ENCODE results near the gene ZNHIT2.

Gene ZNHIT2

DNA sequence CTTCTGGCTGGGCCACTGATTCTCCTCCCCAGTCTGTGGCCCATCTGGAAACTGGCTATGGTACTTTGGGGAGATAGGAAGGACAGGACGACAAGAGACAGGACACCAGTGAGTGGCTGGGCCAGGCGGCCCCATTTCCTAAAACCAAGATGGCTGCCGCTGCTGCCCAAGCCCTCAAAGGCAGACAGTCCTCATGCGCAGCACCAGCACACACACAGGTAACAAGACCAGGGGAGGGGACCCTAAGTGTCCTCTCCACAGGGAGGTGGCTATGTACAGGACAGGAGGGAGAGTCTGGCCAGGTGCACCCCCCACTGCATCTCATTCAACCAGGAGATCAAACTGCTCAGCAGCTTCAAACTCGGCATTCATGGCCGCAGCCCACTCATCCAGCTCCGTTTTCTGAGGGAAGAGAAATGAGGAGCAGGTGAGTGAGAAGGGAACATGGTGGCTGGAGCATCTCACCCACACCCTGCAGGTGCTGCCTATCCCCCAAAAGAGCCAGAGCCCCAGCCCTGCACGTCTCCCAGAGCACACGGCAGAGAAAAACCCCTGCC lies 38.6 kb downstream of the ZNHIT2 start:
- no peaks in the 10 kb centered on the region for H3K9me3 ChIP-seq (ENCODE audit: insufficient read depth, low read depth, low read length)
- H2AFZ ChIP-seq (ENCODE audit: low read length) = no peak overlapping the region
- peaks cover 33% of the 10 kb centered on the region for H3K4me1 ChIP-seq (ENCODE audit: insufficient read depth, low read length, poor library complexity, severe bottlenecking)
- H3F3A ChIP-seq (ENCODE audit: low read depth) = no peaks in the 10 kb centered on the region
- peak overlapping the region; percentile 47 for H3K9ac ChIP-seq (ENCODE audit: low read depth, low read length, poor library complexity, severe bottlenecking)
- no peaks in the 10 kb centered on the region for H3K27me3 ChIP-seq (ENCODE audit: insufficient read depth, low read length, poor library complexity, severe bottlenecking)
- H3K4me3 ChIP-seq (ENCODE audit: low read length, poor library complexity, severe bottlenecking) = peak overlapping the region; percentile 51
- H4K20me1 ChIP-seq (ENCODE audit: insufficient read depth, low read length, poor library complexity, severe bottlenecking) = peaks cover 19% of the 10 kb centered on the region
- TF ChIP-seq EZH2phosphoT487 (IDR thresholded peaks at IDR 0.05; ENCODE audit: borderline replicate concordance) (no peak), CTCF (conservative IDR thresholded peaks at IDR 0.05; ENCODE audit: low read length) (no peak)
- peaks cover 79% of the 10 kb centered on the region for H3K79me2 ChIP-seq (ENCODE audit: insufficient read depth, low read length)
- peak overlapping the region; percentile 68 for H3K4me2 ChIP-seq (ENCODE audit: low read depth, low read length, poor library complexity, severe bottlenecking)
- no peaks in the 10 kb centered on the region for H3K9me2 ChIP-seq (replicated peaks; ENCODE audit: low read depth, low read length)
- peaks cover 20% of the 10 kb centered on the region; the same call in 1 of the 2 replicates for H3K36me3 ChIP-seq (ENCODE audit: insufficient read depth, low read length)

DNA sequence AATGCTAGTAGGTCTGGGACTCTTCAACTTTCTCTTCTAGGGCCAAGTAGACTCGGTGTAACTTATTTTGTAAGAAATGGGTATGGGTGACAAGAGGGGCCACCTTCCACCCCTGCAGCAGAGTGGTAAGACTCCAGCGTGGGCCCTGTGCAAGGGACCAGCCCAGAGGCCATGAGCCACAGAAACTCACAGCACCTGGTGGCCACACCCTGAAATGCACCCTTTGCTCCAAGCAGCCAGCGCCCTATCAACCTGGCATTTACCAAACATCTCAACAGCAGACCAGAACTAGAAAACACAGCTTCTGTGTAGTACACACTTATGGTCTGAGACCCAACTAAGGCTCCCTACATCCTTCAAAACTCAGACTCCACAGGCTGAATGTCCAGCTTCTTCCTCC lies 39.4 kb downstream of the ZNHIT2 start:
- peak overlapping the region; percentile 68 for H3K4me2 ChIP-seq (ENCODE audit: low read depth, low read length, poor library complexity, severe bottlenecking)
- no peak overlapping the region for H2AFZ ChIP-seq (ENCODE audit: low read length)
- no peak for TF ChIP-seq EZH2phosphoT487 (IDR thresholded peaks at IDR 0.05; ENCODE audit: borderline replicate concordance)
- peak; percentile 79 for TF ChIP-seq CTCF (conservative IDR thresholded peaks at IDR 0.05; ENCODE audit: low read length)
- H3K9ac ChIP-seq (ENCODE audit: low read depth, low read length, poor library complexity, severe bottlenecking) = peak overlapping the region; percentile 36
- H3K9me3 ChIP-seq (ENCODE audit: insufficient read depth, low read depth, low read length) = no peaks in the 10 kb centered on the region
- H3K27me3 ChIP-seq (ENCODE audit: insufficient read depth, low read length, poor library complexity, severe bottlenecking) = no peaks in the 10 kb centered on the region
- H3K36me3 ChIP-seq (ENCODE audit: insufficient read depth, low read length) = peaks cover 20% of the 10 kb centered on the region; the same call in 1 of the 2 replicates
- peaks cover 19% of the 10 kb centered on the region for H4K20me1 ChIP-seq (ENCODE audit: insufficient read depth, low read length, poor library complexity, severe bottlenecking)
- H3K4me3 ChIP-seq (ENCODE audit: low read length, poor library complexity, severe bottlenecking) = peak overlapping the region; percentile 51
- peaks cover 72% of the 10 kb centered on the region for H3K79me2 ChIP-seq (ENCODE audit: insufficient read depth, low read length)
- no peaks in the 10 kb centered on the region for H3F3A ChIP-seq (ENCODE audit: low read depth)
- H3K4me1 ChIP-seq (ENCODE audit: insufficient read depth, low read length, poor library complexity, severe bottlenecking) = peaks cover 31% of the 10 kb centered on the region
- no peaks in the 10 kb centered on the region for H3K9me2 ChIP-seq (replicated peaks; ENCODE audit: low read depth, low read length)

- Histone ChIP-seq H3K9me2 (replicated peaks; ENCODE audit: low read depth, low read length) (no peaks in the 10 kb centered on the region), H3K4me3 (ENCODE audit: low read length, poor library complexity, severe bottlenecking) (peak overlapping the region; percentile 51), H3F3A (ENCODE audit: low read depth) (no peaks in the 10 kb centered on the region), H3K4me1 (ENCODE audit: insufficient read depth, low read length, poor library complexity, severe bottlenecking) (peaks cover 24% of the 10 kb centered on the region), H3K36me3 (ENCODE audit: insufficient read depth, low read length) (peaks cover 20% of the 10 kb centered on the region; the same call in 1 of the 2 replicates), H3K79me2 (ENCODE audit: insufficient read depth, low read length) (peaks cover 65% of the 10 kb centered on the region), H3K4me2 (ENCODE audit: low read depth, low read length, poor library complexity, severe bottlenecking) (peak overlapping the region; percentile 68), H3K27me3 (ENCODE audit: insufficient read depth, low read length, poor library complexity, severe bottlenecking) (no peaks in the 10 kb centered on the region), H3K9me3 (ENCODE audit: insufficient read depth, low read depth, low read length) (no peaks in the 10 kb centered on the region), H3K9ac (ENCODE audit: low read depth, low read length, poor library complexity, severe bottlenecking) (peak overlapping the region; percentile 18), H4K20me1 (ENCODE audit: insufficient read depth, low read length, poor library complexity, severe bottlenecking) (peaks cover 19% of the 10 kb centered on the region), H2AFZ (ENCODE audit: low read length) (no peak overlapping the region)
- TF ChIP-seq CTCF (conservative IDR thresholded peaks at IDR 0.05; ENCODE audit: low read length) (no peak; the same call in 1 of the 2 replicates), EZH2phosphoT487 (IDR thresholded peaks at IDR 0.05; ENCODE audit: borderline replicate concordance) (no peak)
Observed at GRCh38 chr11:65077451-65077850, 40.0 kb downstream of the ZNHIT2 start.
